GM18519 (cell line): Measurements from ENCODE around the gene OR13D1.
"Not testable (repeated sequence)": the region's sequence is repeated elsewhere in the genome, so short reads cannot be mapped to it uniquely, and the experiment has no call there.

ENCODE experiments used
- ATAC-seq: cut with Tn5 transposase; IDR thresholded peaks from one replicate; pipeline ENCODE4 v1.9.1; 2021; ENCODE audit warnings: mild to moderate bottlenecking, moderate library complexity; ENCODE audit not compliant: unreplicated experiment, low FRiP score

Gene OR13D1, protein sequence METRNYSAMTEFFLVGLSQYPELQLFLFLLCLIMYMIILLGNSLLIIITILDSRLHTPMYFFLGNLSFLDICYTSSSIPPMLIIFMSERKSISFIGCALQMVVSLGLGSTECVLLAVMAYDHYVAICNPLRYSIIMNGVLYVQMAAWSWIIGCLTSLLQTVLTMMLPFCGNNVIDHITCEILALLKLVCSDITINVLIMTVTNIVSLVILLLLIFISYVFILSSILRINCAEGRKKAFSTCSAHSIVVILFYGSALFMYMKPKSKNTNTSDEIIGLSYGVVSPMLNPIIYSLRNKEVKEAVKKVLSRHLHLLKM

DNA sequence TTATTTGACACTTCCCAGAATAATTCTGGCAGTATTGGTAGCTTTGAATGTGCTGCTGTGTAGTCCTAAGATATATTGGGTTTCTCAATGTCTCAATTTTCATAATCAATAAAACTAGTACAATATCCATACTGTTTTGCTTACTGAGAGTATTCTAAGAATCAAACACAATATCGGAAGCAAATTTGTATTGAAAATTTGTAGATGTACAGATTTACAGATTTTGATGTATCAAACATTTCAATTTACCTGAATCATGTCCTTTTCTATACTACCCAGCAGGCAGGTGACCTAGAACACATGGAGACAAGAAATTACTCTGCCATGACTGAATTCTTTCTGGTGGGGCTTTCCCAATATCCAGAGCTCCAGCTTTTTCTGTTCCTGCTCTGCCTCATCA is at the start of gene OR13D1:
Gene OR13D1, plus strand, starts transcription at position 301 of the 400 bp plus-strand sequence. Its CDS starts 0 bp downstream, at position 301.
- no peak for ATAC-seq

DNA sequence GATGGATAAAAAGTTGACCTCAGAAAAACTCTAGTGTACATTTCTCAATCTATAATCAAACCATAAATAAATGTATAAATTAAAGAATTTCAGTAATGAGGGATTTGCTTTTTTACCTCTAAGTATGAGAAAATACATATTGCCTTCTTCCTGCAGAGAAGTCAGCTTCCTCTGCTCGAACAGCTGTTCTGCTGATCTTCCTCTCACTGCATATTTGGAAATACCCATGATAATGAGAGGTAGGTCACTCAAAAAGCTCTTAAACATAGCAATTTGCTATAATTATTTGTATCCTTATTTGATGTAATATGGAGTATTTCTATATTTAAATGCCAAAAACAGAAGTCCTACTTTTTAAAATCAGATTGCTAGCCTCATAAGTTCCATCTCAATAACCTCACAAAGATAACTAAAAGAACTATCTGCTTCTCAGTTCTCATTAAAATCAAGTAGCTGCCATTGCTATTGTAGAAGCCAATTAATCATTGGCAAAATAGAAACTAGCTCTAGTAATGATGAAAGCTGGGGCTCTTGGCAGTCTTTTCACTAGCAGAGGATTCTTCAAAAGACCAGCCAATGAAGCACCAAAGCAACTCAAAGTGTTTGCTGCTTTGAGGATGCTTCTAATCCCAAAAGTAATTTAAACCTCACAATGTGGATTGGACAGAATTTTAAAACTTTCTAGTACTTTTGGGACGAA is 35.7 kb upstream of the OR13D1 start:
- ATAC-seq: no peak

DNA sequence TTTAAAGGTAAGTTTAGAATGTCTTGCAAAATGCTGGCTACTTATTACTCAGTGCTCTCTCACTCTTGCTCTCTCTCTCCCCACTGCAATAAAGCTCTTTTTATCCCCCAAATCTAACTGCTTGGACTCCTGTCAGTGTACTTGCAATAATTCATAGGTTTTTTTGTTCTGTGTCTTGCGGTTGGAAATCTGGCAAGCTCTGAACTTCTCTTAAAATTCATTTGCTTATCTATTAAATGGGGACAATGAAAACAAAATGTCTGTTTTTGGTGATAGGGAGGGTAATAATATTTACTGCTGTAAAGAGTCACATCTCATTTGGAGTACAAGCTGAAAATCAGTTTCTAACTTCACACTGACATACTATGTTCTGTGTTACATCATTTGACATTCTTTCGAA is 18.7 kb upstream of the OR13D1 start:
- no peak for ATAC-seq

DNA sequence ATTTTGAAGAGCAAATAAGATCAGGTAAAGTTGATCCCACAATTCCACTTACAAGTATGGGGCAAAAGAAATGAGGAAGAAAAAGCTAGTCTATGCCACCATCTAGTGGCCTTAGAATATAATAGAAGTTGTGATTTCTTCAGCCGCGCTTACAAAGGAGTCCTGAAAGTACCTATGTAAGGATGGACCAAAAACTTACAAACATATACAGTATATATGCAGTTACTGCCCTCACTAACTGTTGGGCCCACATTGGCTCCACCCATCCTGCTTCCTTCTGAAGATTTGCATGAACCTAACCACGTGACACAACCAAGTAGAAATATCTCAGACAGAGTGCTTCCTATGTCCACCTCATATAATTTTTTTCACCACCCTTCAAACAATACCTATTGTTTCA is 11.7 kb upstream of the OR13D1 start:
- peak; percentile 76 for ATAC-seq

DNA sequence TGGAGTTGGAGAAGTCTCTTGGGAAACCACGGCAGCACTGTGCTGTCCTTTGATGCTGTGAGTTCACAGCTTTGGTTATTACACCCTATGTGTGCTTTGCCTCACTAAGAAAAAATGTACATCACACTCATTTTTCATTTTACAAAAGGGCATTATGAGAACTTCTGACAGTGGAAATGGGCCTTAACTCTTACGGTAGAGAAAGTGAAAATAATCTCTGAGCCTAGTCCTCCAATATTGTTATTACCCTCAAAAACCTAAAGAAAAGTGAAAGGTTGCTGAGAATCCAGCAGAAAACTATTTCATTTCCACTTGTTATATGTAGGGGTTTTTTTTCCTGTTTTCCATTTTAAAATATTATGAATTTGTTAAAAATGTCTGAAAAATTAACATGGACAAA is 8.2 kb upstream of the OR13D1 start:
- ATAC-seq: no peak

DNA sequence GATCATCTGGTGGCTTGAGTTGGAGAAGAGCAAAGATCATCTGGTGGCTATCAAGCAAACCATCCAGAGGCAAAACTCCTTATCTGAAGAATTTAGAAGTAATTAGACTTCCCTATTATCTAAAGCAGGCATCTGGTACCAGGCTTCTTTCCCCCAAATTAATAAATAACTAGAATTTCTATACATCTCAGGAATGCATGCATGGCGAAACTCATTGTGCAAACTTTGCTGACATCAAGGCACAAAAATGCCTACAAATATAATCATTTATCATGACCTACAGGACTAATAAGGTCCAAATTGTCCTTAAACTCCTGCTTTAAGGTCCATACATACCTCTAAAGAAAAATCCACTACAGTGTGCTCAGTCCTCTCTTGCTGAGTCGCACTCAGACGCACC is 6.0 kb downstream of the OR13D1 start:
- no peak for ATAC-seq

DNA sequence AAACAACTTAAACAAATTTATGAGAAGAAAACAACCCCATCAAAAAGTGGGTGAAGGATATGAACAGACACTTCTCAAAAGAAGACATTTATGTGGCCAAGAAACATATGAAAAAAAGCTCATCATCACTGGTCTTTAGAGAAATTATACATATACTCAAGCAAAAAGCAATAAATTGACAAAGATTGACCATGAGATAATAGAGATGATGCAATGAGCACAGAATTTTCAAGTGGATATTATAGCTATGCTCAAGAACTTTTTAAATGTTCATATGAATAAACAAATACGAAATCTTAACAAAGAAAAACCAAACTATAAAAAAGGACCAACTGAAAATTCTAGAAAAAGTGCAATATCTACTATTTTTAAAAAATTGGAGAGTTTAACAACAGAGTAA is 14.4 kb downstream of the OR13D1 start:
- not testable (repeated sequence) for ATAC-seq

DNA sequence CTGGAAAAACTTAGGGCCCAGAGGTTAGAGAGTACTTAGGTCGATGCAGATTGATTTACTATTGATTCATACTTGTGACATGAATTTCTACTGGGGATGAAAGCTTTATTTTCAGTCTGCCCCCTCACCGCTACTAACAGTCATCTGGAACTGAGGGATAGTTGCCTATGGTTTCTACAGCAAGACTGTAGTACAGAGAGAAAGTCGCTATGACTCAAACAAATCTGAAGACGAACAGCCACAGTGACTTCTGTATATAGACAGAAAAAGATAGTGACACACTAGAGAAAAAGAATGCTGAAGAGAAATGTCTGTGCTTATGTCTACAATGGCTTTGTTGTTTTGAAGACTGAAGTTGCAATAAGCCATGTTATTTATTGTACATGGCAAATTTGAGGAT is 17.3 kb downstream of the OR13D1 start:
- ATAC-seq: no peak

DNA sequence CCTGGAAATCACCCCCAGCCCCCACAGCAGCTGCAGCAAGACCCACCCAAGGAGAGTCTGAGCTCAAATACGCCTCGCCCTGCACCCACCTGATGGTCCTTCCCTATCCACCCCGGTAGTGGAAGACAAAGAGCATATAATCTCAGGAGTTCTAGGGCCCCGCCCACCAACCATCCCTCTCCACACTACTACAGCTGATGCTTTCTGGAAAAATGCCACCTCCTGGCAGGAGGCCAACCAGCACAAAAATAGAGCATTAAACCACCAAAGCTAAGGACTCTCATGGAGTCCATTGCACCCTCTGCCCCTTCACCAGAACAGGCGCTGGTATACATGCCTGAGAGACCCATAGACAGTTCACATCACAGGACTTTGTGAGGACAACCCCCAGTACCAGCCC is 30.7 kb downstream of the OR13D1 start:
- no peak for ATAC-seq

DNA sequence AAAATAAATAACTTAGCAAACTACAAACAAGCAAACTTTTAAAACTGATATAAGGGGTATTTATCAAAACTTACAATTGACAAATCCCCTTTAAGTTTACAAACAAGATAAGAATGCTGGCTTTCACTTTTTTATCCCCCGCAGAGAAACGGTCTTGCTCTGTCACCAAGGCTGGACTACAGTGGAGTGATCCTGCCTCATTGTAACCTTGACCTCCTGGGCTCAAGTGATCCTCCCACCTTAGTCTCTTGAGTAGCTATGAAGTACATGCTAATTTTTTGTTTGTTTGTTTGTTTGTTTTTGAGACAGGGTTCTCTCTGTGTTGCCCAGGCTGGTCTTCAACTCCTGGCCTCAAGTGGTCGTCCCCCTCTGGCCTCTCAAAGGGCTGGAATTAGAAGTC is 44.1 kb downstream of the OR13D1 start:
- no peak for ATAC-seq

DNA sequence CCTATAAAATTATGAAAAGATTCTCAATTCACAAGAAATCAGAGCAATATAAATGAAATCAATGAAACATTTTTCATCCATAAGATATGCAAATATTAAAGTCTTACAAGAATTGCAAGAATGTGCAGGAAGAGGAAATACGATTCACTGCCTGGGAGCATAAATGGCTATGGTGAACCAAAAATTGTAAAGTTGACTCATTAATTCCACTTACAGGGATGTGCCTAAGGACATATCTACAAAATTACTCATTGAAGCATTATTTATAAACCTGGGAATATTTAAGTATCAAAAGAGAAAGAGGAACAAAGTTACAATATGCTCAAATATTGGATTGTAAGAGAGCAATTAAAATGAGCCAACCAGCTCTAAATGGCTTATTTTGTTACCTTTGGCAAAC is 46.3 kb downstream of the OR13D1 start:
- no peak for ATAC-seq

DNA sequence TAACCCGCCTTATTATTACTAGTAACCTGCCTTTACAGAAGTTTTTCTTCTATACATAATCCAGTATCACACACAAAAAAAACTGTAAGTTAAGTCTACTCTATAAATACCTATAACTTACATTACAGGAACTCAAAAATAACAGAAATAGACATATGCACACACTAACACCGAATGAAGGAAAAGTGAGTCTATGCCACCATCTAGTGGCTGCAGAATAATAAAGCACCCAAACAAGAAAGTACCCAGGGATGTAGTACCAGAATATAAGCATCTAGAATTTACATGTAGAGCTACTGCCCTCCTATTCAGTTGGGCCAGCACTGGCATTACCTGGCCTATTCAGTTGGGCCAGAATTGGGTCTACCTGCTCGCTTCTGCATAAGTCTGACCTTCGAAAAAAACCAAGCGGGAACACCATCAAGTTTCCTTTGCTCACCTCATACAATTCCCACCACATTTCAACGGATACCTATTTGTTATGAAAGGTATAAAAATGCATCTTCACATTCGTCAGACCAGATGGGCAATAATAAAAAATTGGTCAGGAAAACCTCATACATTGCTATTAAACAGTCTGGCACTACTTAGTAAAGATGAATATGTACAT is 49.2 kb downstream of the OR13D1 start:
- peak; percentile 64 for ATAC-seq
